Measurements from ENCODE around the gene CKMT1B. TPM values are rescaled to one million over a fixed set of nuclear protein-coding genes. Genes with fewer than 3 reads are reported as not detected.
"Not testable (repeated sequence)": the region's sequence is repeated elsewhere in the genome, so short reads cannot be mapped to it uniquely, and the experiment has no call there.

The CKMT1B gene
- total RNA-seq, 8 experiments from 2014 or later: 0.91 to 18.5 (median 9.4) TPM

DNA sequence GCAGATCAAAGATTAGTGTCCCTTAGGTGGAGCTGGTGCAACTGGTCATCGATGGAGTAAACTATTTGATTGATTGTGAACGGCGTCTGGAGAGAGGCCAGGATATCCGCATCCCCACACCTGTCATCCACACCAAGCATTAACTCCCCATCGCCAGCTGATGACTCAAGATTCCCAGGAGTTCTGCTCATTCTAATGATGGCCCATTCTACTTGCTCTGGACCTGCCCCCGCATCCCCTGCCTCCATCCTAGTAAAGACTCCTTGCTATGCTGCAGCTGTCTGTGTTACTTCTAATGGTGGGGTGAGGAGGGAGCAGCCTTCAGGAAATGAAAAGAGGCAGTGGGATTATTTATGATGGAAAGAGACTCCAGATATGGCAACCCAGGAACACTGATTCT, 5.3 kb downstream of the CKMT1B start:
- H3K4me3 ChIP-seq; H3K4me1 ChIP-seq (replicated peaks in 1 of 2); H3K27ac ChIP-seq; in situ Hi-C loops (cut with MboI; ENCODE audit: low pct_unique_long_range_greater_than_20kb in 2 of 9, low sequenced_read_pairs in 9 of 9, unreplicated experiment in 9 of 9); ATAC-seq (replicated peaks in 6 of 8): not testable (repeated sequence)
- WGBS, 10 experiments: no CpG with 5 or more reads among the region's 6 CpGs

- H3K4me1 ChIP-seq (replicated peaks in 1 of 2); ATAC-seq (replicated peaks in 6 of 8); in situ Hi-C loops (cut with MboI; ENCODE audit: low pct_unique_long_range_greater_than_20kb in 2 of 9, low sequenced_read_pairs in 9 of 9, unreplicated experiment in 9 of 9); H3K4me3 ChIP-seq; H3K27ac ChIP-seq: not testable (repeated sequence)
- WGBS, 10 experiments: no CpG with 5 or more reads among the region's 2 CpGs
These were observed 6.4 kb downstream of the CKMT1B start for GRCh38 chr15:43600200-43600599.

DNA sequence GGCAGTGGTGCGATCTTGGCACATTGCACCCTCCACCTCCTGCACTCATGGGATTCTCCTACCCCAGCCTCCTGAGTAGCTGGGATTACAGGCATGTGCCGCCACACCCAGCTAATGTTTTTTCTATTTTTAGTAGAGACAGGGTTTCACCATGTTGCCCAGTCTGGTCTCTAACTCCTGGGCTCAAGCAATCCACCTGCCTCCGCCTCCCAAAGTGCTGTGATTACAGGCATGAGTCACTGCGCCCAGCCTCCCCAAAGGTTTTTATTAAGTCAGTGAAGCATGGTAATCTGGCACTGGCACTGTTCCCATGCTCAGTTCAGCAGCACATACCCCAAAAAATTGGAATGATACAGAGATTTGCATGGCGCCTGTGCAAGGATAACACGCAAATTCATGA, 8.4 kb downstream of the CKMT1B start:
- in situ Hi-C loops (cut with MboI; ENCODE audit: low pct_unique_long_range_greater_than_20kb in 2 of 9, low sequenced_read_pairs in 9 of 9, unreplicated experiment in 9 of 9); H3K4me3 ChIP-seq; H3K27ac ChIP-seq; H3K4me1 ChIP-seq (replicated peaks in 1 of 2): not testable (repeated sequence)
- ATAC-seq (replicated peaks in 6 of 8): peak in 3 of 8 experiments; percentile 21 to 52 (median 50)
- 69 to 100% (median 83%) methylated on average over 1 to 5 of the region's 6 CpGs; no CpG with 5 or more reads in 4 of the 10 experiments for WGBS, 10 experiments

GRCh38 chr15:43617750-43618149, 23.9 kb downstream of the CKMT1B start:
- H3K4me1 ChIP-seq (replicated peaks in 1 of 2); H3K4me3 ChIP-seq; in situ Hi-C loops (cut with MboI; ENCODE audit: low pct_unique_long_range_greater_than_20kb in 2 of 9, low sequenced_read_pairs in 9 of 9, unreplicated experiment in 9 of 9); ATAC-seq (replicated peaks in 6 of 8); H3K27ac ChIP-seq: not testable (repeated sequence)
- no CpG with 5 or more reads among the region's 8 CpGs for WGBS, 10 experiments

GRCh38 chr15:43618700-43619099, 24.9 kb downstream of the CKMT1B start, which contains the start of gene STRC:
TSS of gene STRC (minus strand) at chr15:43618800. CDS start at chr15:43618722, 78 bp downstream.
- no CpG with 5 or more reads among the region's 2 CpGs for WGBS, 10 experiments
- H3K27ac ChIP-seq; in situ Hi-C loops (cut with MboI; ENCODE audit: low pct_unique_long_range_greater_than_20kb in 2 of 9, low sequenced_read_pairs in 9 of 9, unreplicated experiment in 9 of 9); ATAC-seq (replicated peaks in 6 of 8); H3K4me3 ChIP-seq; H3K4me1 ChIP-seq (replicated peaks in 1 of 2): not testable (repeated sequence)

- H3K4me1 ChIP-seq (replicated peaks in 1 of 2); H3K4me3 ChIP-seq; in situ Hi-C loops (cut with MboI; ENCODE audit: low pct_unique_long_range_greater_than_20kb in 2 of 9, low sequenced_read_pairs in 9 of 9, unreplicated experiment in 9 of 9); H3K27ac ChIP-seq: not testable (repeated sequence)
- ATAC-seq (replicated peaks in 6 of 8): peak in 7 of 8 experiments; percentile 12 to 95 (median 54)
- WGBS, 10 experiments: 20 to 77% (median 67%) methylated on average over 1 to 2 of the region's 7 CpGs; no CpG with 5 or more reads in 6 of the 10 experiments
These were observed 28.4 kb downstream of the CKMT1B start for GRCh38 chr15:43622068-43622799.

DNA sequence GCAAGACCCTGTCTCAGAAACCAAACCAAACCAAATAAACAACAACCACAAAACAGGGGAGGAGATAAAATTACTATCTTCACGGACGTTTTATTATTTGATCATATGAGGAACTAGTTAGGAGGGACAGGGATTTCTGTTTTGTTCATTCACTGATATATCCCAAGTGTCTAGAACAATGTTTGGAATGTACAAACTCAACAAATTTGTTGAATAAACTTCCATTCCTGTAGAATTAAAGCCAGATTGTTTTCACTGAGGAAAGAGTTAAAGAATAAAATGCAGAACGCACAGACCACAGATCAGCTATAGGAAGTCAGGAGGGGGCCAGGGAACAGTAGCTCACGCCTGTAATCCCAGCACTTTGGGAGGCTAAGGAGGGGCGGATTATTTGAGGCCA, 31.3 kb downstream of the CKMT1B start:
- WGBS, 10 experiments: 5 to 81% (median 61%) methylated on average over 1 to 5 of the region's 5 CpGs
- no peak for ATAC-seq (replicated peaks in 6 of 8)
- in situ Hi-C loops (cut with MboI; ENCODE audit: low pct_unique_long_range_greater_than_20kb in 2 of 9, low sequenced_read_pairs in 9 of 9, unreplicated experiment in 9 of 9): no loop called here

DNA sequence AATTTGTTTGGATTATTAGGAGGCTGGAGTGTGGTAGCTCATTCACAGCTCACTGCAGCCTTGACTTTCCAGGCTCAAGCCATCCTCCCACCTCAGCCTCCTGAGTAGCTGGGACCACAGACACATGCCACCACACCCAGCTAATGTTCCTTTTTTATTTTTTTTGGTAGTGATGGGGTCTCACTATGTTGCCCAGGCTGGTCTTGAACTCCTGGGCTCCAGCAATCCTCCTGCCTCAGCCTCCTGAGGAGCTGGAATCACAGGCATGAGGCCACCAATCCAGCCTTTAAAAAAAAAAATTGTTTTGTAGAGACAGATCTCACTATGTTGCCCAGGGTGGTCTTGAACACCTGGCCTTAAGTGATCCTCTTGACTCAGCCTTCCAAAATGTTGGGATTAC, 33.1 kb downstream of the CKMT1B start:
- in situ Hi-C loops (cut with MboI; ENCODE audit: low pct_unique_long_range_greater_than_20kb in 2 of 9, low sequenced_read_pairs in 9 of 9, unreplicated experiment in 9 of 9); ATAC-seq (replicated peaks in 6 of 8); H3K27ac ChIP-seq; H3K4me3 ChIP-seq; H3K4me1 ChIP-seq (replicated peaks in 1 of 2): not testable (repeated sequence)

More for the DNA sequence above, 31.3 kb downstream of the CKMT1B start:
- H3K4me1 ChIP-seq (replicated peaks in 1 of 2): no peaks in the 10 kb centered on the region
- H3K4me3 ChIP-seq: no peak overlapping the region
- H3K27ac ChIP-seq: no peak overlapping the region

DNA sequence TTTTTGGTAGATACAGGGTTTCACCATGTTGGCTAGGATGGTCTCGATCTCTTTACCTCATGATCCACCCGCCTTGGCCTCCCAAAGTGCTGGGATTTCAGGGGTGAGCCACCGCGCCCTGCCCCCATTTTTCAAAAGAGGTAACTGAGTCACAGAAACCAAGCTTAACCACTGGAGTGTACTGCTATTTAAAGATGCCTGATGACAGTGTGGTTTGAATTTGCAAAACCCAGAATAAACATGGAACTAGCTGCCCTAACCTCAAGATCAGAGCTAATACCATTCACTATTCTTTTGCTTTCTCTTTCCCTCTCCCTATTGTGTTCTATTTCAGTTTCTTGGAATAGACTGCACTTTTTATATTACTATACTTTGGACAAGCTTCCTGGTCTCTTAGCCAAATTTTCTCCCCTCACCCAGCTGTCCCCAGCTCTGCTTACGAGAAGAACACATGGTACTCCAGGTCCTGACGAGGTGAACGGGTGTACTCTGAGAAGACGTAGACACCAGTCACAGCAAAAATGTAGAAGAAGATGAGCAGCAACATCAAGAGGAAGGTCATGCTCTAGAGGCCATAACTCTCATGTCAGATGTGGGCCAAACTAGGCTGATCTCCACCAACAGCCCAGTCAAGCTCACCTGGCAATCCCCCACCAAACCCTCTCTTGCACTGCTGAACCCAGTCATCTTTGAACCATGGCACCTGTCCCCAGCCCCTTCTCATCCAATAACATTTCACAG, 44.8 kb downstream of the CKMT1B start:
- H3K4me3 ChIP-seq; H3K27ac ChIP-seq; ATAC-seq (replicated peaks in 6 of 8); H3K4me1 ChIP-seq (replicated peaks in 1 of 2); in situ Hi-C loops (cut with MboI; ENCODE audit: low pct_unique_long_range_greater_than_20kb in 2 of 9, low sequenced_read_pairs in 9 of 9, unreplicated experiment in 9 of 9): not testable (repeated sequence)
- WGBS, 10 experiments: 80 to 100% (median 100%) methylated on average over 1 to 4 of the region's 8 CpGs; no CpG with 5 or more reads in 3 of the 10 experiments

Other genes with a start within 250 kb of the CKMT1B start
- 10 to 100 TPM; 19.9 to 58.8 (median 24.2) TPM for gene ZSCAN29, start 223.0 kb upstream of the CKMT1B start, total RNA-seq
- 10 to 100 TPM in 3 of 8 experiments, 1 to 10 TPM in 5; 4.9 to 30.4 (median 8.5) TPM for gene TUBGCP4, start 222.9 kb upstream of the CKMT1B start, total RNA-seq
- 10 to 100 TPM; 37.3 to 93.1 (median 84.8) TPM for gene TP53BP1, start 100.9 kb upstream of the CKMT1B start, total RNA-seq
- 10 to 100 TPM in 7 of 8 experiments, 1 to 10 TPM in 1; 8.4 to 71.1 (median 32.7) TPM for gene MAP1A, start 76.4 kb upstream of the CKMT1B start, total RNA-seq
- 10 to 100 TPM in 7 of 8 experiments, 1 to 10 TPM in 1; 9.4 to 37.9 (median 21.0) TPM for gene PPIP5K1, start 3.8 kb upstream of the CKMT1B start, total RNA-seq
- gene STRC, start 24.8 kb downstream of the CKMT1B start, total RNA-seq: 1 to 10 TPM in 3 of 8 experiments, under 1 TPM in 5; 0.40 to 2.9 (median 0.77) TPM
- gene CATSPER2, start 54.8 kb downstream of the CKMT1B start, total RNA-seq: 1 to 10 TPM; 1.5 to 7.0 (median 2.8) TPM
- gene CKMT1A, start 99.8 kb downstream of the CKMT1B start, total RNA-seq: 10 to 100 TPM in 1 of 8 experiments, 1 to 10 TPM in 6, under 1 TPM in 1; 0.87 to 10.0 (median 7.0) TPM
- 100 to 1,000 TPM in 6 of 8 experiments, 10 to 100 TPM in 2; 80.9 to 286 (median 146) TPM for gene PDIA3, start 152.4 kb downstream of the CKMT1B start, total RNA-seq
- 1 to 10 TPM in 6 of 8 experiments, under 1 TPM in 2; 0.60 to 4.2 (median 1.6) TPM for gene ELL3, start 182.9 kb downstream of the CKMT1B start, total RNA-seq
- gene SERF2, start 198.3 kb downstream of the CKMT1B start, total RNA-seq: 1,000 to 10,000 TPM in 1 of 8 experiments, 100 to 1,000 TPM in 7; 596 to 1,776 (median 768) TPM
- 1 to 10 TPM in 4 of 8 experiments, under 1 TPM in 4; 0.63 to 2.2 (median 1.0) TPM for gene SERINC4, start 206.2 kb downstream of the CKMT1B start, total RNA-seq
- gene HYPK, start 206.6 kb downstream of the CKMT1B start, total RNA-seq: 10 to 100 TPM; 11.4 to 19.1 (median 15.9) TPM
- 10 to 100 TPM; 25.4 to 55.9 (median 37.1) TPM for gene MFAP1, start 230.7 kb downstream of the CKMT1B start, total RNA-seq
- 10 to 100 TPM in 3 of 8 experiments, 1 to 10 TPM in 4, under 1 TPM in 1; 0.46 to 19.7 (median 3.0) TPM for gene WDR76, start 233.0 kb downstream of the CKMT1B start, total RNA-seq